Measurements from ENCODE around the gene ZNF789. TPM values are rescaled to one million over a fixed set of nuclear protein-coding genes. Genes with fewer than 3 reads are reported as not detected.

ZNF789 gene
- total and polyA plus RNA-seq, 8 donors = 3.6 to 21.9 (median 4.8) TPM

DNA sequence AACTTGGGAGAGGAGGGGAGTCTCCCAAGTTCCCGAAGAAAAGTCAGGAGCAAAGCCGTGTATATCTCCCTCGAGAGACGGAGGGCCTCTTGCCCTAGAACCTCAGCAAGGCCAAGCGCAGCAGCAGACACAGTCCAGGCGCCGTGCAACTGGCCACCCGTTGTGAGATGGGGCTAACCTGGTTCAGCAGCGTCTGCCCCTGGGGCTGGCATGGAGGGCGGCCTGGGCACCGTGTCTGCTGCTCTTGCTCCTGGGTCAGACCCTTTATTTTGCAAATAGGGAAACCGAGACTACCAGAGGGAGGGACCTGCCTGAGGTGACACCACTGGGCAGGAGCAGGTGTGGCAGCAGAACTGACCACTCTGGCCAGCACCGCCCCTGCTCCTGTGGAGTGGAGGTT lies 20.1 kb upstream of the ZNF789 start:
- ATAC-seq (no peak), FAIRE-seq (no peak), DNase-seq (no peak)
- Histone ChIP-seq H3K4me3 (no peak overlapping the region), H3K9me3 (no peaks in the 10 kb centered on the region), H3K27ac (no peak overlapping the region), H3K4me1 (no peaks in the 10 kb centered on the region), H3K36me3 (peaks cover 0 to 52% (median 9%) of the 10 kb centered on the region in 3 donors), H3K27me3 (no peaks in the 10 kb centered on the region)
- TF ChIP-seq, protein P1, sequence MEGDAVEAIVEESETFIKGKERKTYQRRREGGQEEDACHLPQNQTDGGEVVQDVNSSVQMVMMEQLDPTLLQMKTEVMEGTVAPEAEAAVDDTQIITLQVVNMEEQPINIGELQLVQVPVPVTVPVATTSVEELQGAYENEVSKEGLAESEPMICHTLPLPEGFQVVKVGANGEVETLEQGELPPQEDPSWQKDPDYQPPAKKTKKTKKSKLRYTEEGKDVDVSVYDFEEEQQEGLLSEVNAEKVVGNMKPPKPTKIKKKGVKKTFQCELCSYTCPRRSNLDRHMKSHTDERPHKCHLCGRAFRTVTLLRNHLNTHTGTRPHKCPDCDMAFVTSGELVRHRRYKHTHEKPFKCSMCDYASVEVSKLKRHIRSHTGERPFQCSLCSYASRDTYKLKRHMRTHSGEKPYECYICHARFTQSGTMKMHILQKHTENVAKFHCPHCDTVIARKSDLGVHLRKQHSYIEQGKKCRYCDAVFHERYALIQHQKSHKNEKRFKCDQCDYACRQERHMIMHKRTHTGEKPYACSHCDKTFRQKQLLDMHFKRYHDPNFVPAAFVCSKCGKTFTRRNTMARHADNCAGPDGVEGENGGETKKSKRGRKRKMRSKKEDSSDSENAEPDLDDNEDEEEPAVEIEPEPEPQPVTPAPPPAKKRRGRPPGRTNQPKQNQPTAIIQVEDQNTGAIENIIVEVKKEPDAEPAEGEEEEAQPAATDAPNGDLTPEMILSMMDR (IDR thresholded peaks at IDR 0.05) = no peak
- WGBS, 2 donors = 87 to 89% methylated on average over 12 to 13 of the region's 13 CpGs
- intact Hi-C loops (cut with DNase I) = no loop called here

DNA sequence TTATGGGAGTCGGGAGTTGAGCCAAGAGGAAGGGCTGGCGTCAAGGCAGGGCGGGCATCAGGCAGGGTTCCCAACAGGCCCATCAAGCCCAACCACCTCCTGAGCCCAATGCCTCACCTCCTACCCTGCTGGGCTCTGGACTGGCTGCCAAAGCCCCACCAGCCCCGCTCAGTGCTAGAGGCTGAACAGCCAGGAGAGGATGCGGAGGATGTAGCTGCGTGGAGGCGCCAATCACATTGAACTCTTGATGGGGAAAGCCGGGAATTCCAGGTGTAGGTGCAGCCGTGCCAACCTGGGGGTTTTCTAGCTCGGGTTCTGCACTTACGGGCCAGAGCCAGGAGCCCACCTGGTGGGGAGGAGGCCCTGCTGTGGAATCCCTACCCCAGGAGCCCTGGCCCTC lies 19.6 kb upstream of the ZNF789 start:
- DNase-seq (no peak), ATAC-seq (no peak), FAIRE-seq (no peak)
- TF ChIP-seq, protein P1 (IDR thresholded peaks at IDR 0.05) = no peak
- WGBS, 2 donors = 77 to 78% methylated on average over 11 of the region's 11 CpGs
- intact Hi-C loops (cut with DNase I) = no loop called here
- Histone ChIP-seq H3K4me1 (no peaks in the 10 kb centered on the region), H3K9me3 (no peaks in the 10 kb centered on the region), H3K36me3 (peaks cover 0 to 52% (median 12%) of the 10 kb centered on the region in 3 donors), H3K4me3 (no peak overlapping the region), H3K27ac (no peak overlapping the region), H3K27me3 (no peaks in the 10 kb centered on the region)

DNA sequence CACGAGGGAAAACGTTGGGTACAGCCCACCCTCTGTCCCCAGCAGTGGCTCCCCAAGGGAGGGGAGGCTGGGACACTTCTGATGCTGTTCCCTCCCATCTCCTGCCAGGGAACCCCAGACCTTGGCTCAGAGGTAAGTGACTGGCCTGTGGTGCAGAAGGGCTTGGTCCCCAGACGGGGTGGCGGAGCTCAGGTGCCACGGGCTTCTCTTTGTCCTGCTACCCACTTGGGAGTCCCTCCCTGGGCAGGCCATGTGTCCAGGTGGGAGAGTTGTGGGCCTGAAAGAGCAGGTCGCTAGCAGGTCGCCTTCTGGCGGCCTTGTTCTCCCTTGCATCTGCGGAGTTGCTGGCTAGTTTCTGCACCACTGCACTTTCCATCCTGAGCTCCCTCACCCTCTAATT lies 16.8 kb upstream of the ZNF789 start:
- TF ChIP-seq, protein P1 (IDR thresholded peaks at IDR 0.05) = no peak
- no peaks in the 10 kb centered on the region for H3K4me1 ChIP-seq
- FAIRE-seq = no peak
- H3K27me3 ChIP-seq = no peaks in the 10 kb centered on the region
- no peak overlapping the region for H3K4me3 ChIP-seq
- 78 to 80% methylated on average over 9 of the region's 9 CpGs for WGBS, 2 donors
- H3K27ac ChIP-seq = no peak overlapping the region
- intact Hi-C loops (cut with DNase I) = no loop called here
- H3K9me3 ChIP-seq = no peaks in the 10 kb centered on the region
- no peak for ATAC-seq
- H3K36me3 ChIP-seq = peaks cover 0 to 44% (median 12%) of the 10 kb centered on the region in 3 donors
- no peak for DNase-seq

DNA sequence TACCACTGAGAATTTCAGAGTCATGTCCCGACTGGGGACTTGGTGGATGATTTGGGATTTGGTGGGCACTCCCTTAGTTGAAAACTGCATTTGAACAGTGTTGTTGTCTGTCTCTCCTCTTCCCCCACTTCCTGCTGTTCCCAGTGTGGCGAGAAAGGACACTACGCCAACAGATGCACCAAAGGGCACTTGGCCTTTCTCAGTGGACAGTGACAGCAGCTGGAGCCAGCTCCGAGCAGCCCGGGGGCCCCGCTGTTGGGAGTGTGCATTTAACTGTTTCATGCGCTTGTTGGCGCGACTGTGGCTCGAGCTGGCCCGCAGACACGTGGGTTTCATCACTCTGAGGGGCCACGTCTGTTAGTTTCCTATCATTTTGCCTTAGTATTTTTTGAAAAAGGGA lies 16.4 kb upstream of the ZNF789 start:
- DNase-seq = no peak

DNA sequence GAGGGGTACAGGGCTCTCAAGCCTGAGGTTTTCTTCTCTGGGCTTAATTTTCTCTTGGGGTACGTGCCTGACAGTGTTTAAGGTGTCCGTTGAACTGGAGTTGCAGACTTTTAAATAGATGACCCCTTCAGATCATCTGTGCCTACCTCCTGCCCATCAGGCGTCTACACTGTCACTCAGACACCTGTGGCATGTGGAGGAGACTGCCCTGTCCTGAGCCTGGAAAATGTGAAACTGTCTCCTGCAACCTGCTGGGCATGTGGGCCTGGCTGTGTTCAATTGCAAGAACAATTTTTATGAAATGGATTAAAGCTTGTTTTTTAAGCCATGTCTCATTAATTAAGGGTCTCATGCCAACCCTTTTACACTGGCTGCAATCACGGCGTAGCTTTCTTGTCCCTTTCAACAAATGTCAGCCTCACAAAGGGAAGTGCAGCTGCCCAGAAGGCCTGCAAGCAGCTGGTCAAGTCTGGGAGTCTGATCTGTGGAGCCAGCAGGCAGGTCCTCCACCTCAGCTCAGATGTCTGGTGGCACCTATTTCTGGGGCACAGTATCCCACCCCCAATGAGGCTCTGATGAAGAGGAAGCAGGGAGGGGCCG lies 15.5 kb upstream of the ZNF789 start:
- intact Hi-C loops (cut with DNase I) = no loop called here
- H3K9me3 ChIP-seq = no peaks in the 10 kb centered on the region
- H3K4me3 ChIP-seq = no peak overlapping the region
- no peaks in the 10 kb centered on the region for H3K4me1 ChIP-seq
- H3K27ac ChIP-seq = no peak overlapping the region
- H3K27me3 ChIP-seq = no peaks in the 10 kb centered on the region
- FAIRE-seq (no peak), ATAC-seq (no peak), DNase-seq (peak in 1 of 6 donors; percentile 5)
- 77 to 81% methylated on average over 6 of the region's 6 CpGs for WGBS, 2 donors
- TF ChIP-seq, protein P1 (IDR thresholded peaks at IDR 0.05) = no peak
- peaks cover 0 to 44% (median 12%) of the 10 kb centered on the region in 3 donors for H3K36me3 ChIP-seq

More for the DNA sequence above, 16.4 kb upstream of the ZNF789 start:
- H3K4me3 ChIP-seq = no peak overlapping the region
- H3K27ac ChIP-seq = no peak overlapping the region
- H3K27me3 ChIP-seq = no peaks in the 10 kb centered on the region
- FAIRE-seq = no peak
- WGBS, 2 donors = 68 to 73% methylated on average over 13 of the region's 13 CpGs
- H3K9me3 ChIP-seq = no peaks in the 10 kb centered on the region
- intact Hi-C loops (cut with DNase I) = no loop called here
- H3K36me3 ChIP-seq = peaks cover 0 to 44% (median 12%) of the 10 kb centered on the region in 3 donors
- no peaks in the 10 kb centered on the region for H3K4me1 ChIP-seq
- TF ChIP-seq, protein P1 (IDR thresholded peaks at IDR 0.05) = no peak
- ATAC-seq = no peak

All from pancreas (tissue), 10 donors.